ENCODE data around the gene DST. TPM values are rescaled to one million over a fixed set of nuclear protein-coding genes. Genes with fewer than 3 reads are reported as not detected.
A peak's percentile ranks its signal among the peaks of the same experiment; 100 is the strongest.

The DST gene
- total and polyA plus RNA-seq, 7 donors = 58.3 to 341 (median 109) TPM

DNA sequence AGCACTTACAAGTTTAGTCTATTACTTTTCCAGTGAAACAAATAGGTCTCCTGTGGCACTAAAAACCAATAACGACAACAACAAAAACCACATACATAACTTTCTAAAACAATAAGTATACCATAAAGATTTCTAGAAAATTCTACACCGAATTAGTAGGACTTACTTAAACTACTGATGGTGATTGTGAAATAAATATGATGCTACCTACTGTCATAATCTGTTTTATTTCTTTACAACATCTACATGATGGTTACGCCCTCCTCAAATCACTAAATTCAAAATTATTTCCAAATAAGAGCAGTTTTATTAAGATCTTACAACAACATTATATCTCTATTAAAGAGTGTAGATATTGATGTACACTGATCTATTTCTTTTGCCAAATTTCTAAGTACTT is 147.0 kb downstream of the DST start:
- intact Hi-C loops (cut with DNase I) = no loop called here
- WGBS, 3 donors = 91 to 92% (median 92%) methylated on average over 3 of the region's 3 CpGs
- TF ChIP-seq, protein P1, sequence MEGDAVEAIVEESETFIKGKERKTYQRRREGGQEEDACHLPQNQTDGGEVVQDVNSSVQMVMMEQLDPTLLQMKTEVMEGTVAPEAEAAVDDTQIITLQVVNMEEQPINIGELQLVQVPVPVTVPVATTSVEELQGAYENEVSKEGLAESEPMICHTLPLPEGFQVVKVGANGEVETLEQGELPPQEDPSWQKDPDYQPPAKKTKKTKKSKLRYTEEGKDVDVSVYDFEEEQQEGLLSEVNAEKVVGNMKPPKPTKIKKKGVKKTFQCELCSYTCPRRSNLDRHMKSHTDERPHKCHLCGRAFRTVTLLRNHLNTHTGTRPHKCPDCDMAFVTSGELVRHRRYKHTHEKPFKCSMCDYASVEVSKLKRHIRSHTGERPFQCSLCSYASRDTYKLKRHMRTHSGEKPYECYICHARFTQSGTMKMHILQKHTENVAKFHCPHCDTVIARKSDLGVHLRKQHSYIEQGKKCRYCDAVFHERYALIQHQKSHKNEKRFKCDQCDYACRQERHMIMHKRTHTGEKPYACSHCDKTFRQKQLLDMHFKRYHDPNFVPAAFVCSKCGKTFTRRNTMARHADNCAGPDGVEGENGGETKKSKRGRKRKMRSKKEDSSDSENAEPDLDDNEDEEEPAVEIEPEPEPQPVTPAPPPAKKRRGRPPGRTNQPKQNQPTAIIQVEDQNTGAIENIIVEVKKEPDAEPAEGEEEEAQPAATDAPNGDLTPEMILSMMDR (IDR thresholded peaks at IDR 0.05) = no peak
- Histone ChIP-seq H3K4me1 (peaks cover 4% of the 10 kb centered on the region), H3K4me3 (no peak overlapping the region), H3K27me3 (ENCODE audit: insufficient read depth in 3 of 3, low read length in 2 of 3) (no peaks in the 10 kb centered on the region), H3K36me3 (ENCODE audit: insufficient read depth in 1 of 2, low read depth in 1 of 2) (peaks cover 4 to 92% of the 10 kb centered on the region in 2 donors), H3K27ac (no peak overlapping the region), H3K9me3 (no peaks in the 10 kb centered on the region)
- DNase-seq = no peak
- no peak for ATAC-seq

DNA sequence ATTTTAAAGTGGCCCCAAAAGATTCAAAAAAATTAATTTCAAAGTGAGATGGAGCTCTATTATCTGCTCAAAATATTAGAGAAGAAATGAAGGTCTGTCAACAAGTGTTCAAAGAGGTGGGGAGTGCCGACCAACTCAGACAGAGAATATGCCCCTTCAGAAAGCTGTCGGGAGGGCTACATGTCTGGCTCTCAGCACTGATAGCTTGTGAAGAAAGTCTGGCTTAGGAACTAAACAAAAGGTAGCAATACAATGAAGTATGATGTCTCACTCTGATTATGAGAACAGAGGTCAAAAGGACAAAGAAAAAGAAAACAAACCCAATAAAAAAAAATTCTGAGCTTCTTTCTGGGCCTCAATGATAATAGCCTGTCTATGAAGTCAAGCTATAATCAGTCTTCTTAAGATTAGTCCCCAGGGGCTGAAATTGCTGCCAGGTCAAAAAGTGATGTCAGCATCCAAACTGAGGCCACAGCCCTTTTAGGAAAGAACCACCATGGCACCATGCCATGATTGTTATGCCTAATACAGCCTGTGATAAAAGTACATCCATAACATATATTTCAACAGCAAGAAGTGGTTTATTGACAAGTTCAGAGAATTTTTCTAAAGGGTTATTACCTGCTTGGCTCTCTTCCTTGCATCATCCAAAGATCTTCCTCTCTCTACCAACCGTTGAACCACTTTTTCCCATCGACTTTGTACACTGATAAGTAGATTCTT is 150.9 kb downstream of the DST start:
- intact Hi-C loops (cut with DNase I) = no loop called here
- Histone ChIP-seq H3K27ac (peak overlapping the region; percentile 7), H3K9me3 (no peaks in the 10 kb centered on the region), H3K36me3 (ENCODE audit: insufficient read depth in 1 of 2, low read depth in 1 of 2) (peaks cover 0 to 92% of the 10 kb centered on the region in 2 donors), H3K4me1 (peaks cover 4% of the 10 kb centered on the region), H3K27me3 (ENCODE audit: insufficient read depth in 3 of 3, low read length in 2 of 3) (no peaks in the 10 kb centered on the region), H3K4me3 (no peak overlapping the region)
- DNase-seq = peak in 1 of 2 donors; percentile 22
- WGBS, 3 donors = 72 to 84% (median 77%) methylated on average over 4 of the region's 4 CpGs
- TF ChIP-seq, protein P1 (IDR thresholded peaks at IDR 0.05) = no peak
- ATAC-seq = peak in 3 of 4 donors; percentile 44 to 65 (median 60)

DNA sequence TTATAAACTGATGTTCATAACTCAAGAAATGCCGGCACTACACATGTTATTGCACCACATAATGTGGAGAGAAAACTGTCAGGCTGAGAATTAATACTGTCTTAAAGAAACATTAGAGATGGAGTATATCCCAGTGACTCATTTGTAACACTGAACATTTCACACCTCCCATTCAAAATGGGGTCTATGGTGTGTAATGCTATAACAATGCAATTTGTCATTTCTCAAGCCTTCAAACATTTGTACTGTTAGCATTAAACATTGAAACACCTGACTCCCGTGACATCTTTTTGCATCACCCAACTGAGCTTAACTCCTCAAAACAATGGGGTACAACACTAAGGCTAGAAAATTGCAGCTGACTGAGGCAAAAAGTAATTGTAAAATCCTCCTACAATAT is 151.7 kb downstream of the DST start:
- Histone ChIP-seq H3K27me3 (ENCODE audit: insufficient read depth in 3 of 3, low read length in 2 of 3) (no peaks in the 10 kb centered on the region), H3K4me1 (peaks cover 4% of the 10 kb centered on the region), H3K4me3 (no peak overlapping the region), H3K36me3 (ENCODE audit: insufficient read depth in 1 of 2, low read depth in 1 of 2) (peaks cover 0 to 93% of the 10 kb centered on the region in 2 donors), H3K9me3 (no peaks in the 10 kb centered on the region), H3K27ac (no peak overlapping the region)
- DNase-seq (no peak), ATAC-seq (peak; percentile 45 to 87 (median 78))
- TF ChIP-seq, protein P1 (IDR thresholded peaks at IDR 0.05) = no peak
- intact Hi-C loops (cut with DNase I) = no loop called here
- WGBS, 3 donors = 83 to 91% (median 90%) methylated on average over 2 of the region's 2 CpGs

DNA sequence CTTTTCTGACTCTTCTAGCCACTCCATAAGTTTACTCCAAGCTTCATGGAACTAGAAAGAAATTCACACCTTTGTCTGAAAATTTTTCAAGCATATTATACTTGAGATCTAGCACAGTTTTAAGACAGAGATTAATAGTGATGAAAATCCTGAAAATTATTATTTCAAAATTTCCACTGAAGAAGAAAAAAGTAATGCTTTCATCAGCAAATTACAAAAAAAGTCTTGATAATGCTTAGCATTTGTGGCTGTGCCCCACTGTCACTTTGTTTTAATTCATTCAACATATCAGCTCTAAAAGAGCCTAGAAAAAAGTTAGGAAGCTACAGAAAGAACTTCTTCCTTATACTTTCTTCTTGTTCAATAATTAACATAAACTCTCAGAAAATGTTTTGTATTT is 153.1 kb downstream of the DST start:
- DNase-seq (no peak), ATAC-seq (no peak)
- intact Hi-C loops (cut with DNase I) = loop anchor here in 1 of 2 donors (5.0 kb wide), 1 partner anchor 118 kb away; no protein-coding TSS in a partner anchor
- Histone ChIP-seq H3K27me3 (ENCODE audit: insufficient read depth in 3 of 3, low read length in 2 of 3) (no peaks in the 10 kb centered on the region), H3K27ac (no peak overlapping the region), H3K4me3 (no peak overlapping the region), H3K9me3 (no peaks in the 10 kb centered on the region), H3K4me1 (peaks cover 4% of the 10 kb centered on the region), H3K36me3 (ENCODE audit: insufficient read depth in 1 of 2, low read depth in 1 of 2) (peaks cover 0 to 97% of the 10 kb centered on the region in 2 donors)
- TF ChIP-seq, protein P1 (IDR thresholded peaks at IDR 0.05) = no peak
